ENCODE measurements around the gene CPSF4L. TPM values are rescaled to one million over a fixed set of nuclear protein-coding genes. Genes with fewer than 3 reads are reported as not detected.

Gene CPSF4L
- total RNA-seq, 1 donor from 2014 or later = not detected

- Mint-ChIP-seq H3K27ac (no peak overlapping the region), H3K36me3 (ENCODE audit: insufficient read depth) (peaks cover 43% of the 10 kb centered on the region), H3K9me3 (ENCODE audit: low read depth) (no peaks in the 10 kb centered on the region), H3K4me1 (ENCODE audit: low read depth) (peaks cover 30% of the 10 kb centered on the region), H3K4me3 (ENCODE audit: low read depth) (no peak overlapping the region), H3K27me3 (no peaks in the 10 kb centered on the region)
- TF ChIP-seq CTCF (IDR thresholded peaks at IDR 0.05; ENCODE audit: unreplicated experiment) = no peak
- no peak for DNase-seq (ENCODE audit: low spot score, unreplicated experiment)
Observed at GRCh38 chr17:73200476-73200875, 61.2 kb downstream of the CPSF4L start.

- no peak overlapping the region for H3K27ac Mint-ChIP-seq
- DNase-seq (ENCODE audit: low spot score, unreplicated experiment) = no peak
- H3K9me3 Mint-ChIP-seq (ENCODE audit: low read depth) = no peaks in the 10 kb centered on the region
- no peaks in the 10 kb centered on the region for H3K27me3 Mint-ChIP-seq
- no peak overlapping the region for H3K4me3 Mint-ChIP-seq (ENCODE audit: low read depth)
- H3K36me3 Mint-ChIP-seq (ENCODE audit: insufficient read depth) = peaks cover 42% of the 10 kb centered on the region
- peaks cover 29% of the 10 kb centered on the region for H3K4me1 Mint-ChIP-seq (ENCODE audit: low read depth)
- TF ChIP-seq CTCF (IDR thresholded peaks at IDR 0.05; ENCODE audit: unreplicated experiment) = no peak
Observed at GRCh38 chr17:73199751-73200317, 61.8 kb downstream of the CPSF4L start.

DNA sequence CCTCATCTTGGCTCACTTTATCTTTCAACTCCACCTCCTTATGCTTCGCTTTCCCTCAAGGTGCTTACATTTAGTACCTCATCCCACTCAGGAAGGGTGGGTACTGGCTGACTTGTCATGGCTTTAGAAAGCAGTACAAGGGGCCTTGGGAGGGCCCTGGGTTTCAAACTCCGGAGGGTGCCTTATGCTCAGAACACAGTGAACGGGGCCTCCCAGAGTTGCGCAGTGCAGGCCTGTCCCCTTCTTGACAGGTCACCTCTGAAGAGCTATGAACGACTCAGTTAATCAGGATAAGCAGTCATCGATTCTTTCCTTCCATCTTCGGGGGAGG, 62.8 kb downstream of the CPSF4L start:
- no peak overlapping the region for H3K27ac Mint-ChIP-seq
- peaks cover 42% of the 10 kb centered on the region for H3K36me3 Mint-ChIP-seq (ENCODE audit: insufficient read depth)
- TF ChIP-seq CTCF (IDR thresholded peaks at IDR 0.05; ENCODE audit: unreplicated experiment) = no peak
- peaks cover 27% of the 10 kb centered on the region for H3K4me1 Mint-ChIP-seq (ENCODE audit: low read depth)
- no peaks in the 10 kb centered on the region for H3K9me3 Mint-ChIP-seq (ENCODE audit: low read depth)
- no peak for DNase-seq (ENCODE audit: low spot score, unreplicated experiment)
- H3K27me3 Mint-ChIP-seq = no peaks in the 10 kb centered on the region
- H3K4me3 Mint-ChIP-seq (ENCODE audit: low read depth) = no peak overlapping the region

Other genes starting within 250 kb of the CPSF4L start
- 18.0 and 20.5 TPM in 2 replicates for gene SLC39A11, start 169.2 kb downstream of the CPSF4L start, total RNA-seq
- gene SSTR2, start 96.9 kb downstream of the CPSF4L start, total RNA-seq = 2.6 TPM in 2 replicates
- 50.5 and 54.5 TPM in 2 replicates for gene COG1, start 68.8 kb downstream of the CPSF4L start, total RNA-seq
- 66.0 and 77.9 TPM in 2 replicates for gene CDC42EP4, start 50.1 kb upstream of the CPSF4L start, total RNA-seq